Mesothelial cell of epicardium (in vitro differentiated cells): ENCODE measurements around the gene SLC25A11. TPM values are rescaled to one million over a fixed set of nuclear protein-coding genes. Genes with fewer than 3 reads are reported as not detected.

Experiments used
- DNase-seq, 2 experiments: peaks; one replicate each; pipeline ENCODE4 v3.0.0; 2021; ENCODE audit warnings: low spot score in 2 of 2; ENCODE audit not compliant: unreplicated experiment in 2 of 2
- H3K27ac Mint-ChIP-seq: 2 replicates; pipeline ENCODE4 v1.8.0; 2021; ENCODE audit warnings: mixed read lengths
- H3K27me3 Mint-ChIP-seq: 2 replicates; pipeline ENCODE4 v1.8.0; 2021; ENCODE audit warnings: low read depth, mixed read lengths
- H3K36me3 Mint-ChIP-seq: 2 replicates; pipeline ENCODE4 v1.8.0; 2021; ENCODE audit warnings: mixed read lengths
- H3K4me1 Mint-ChIP-seq: 2 replicates; pipeline ENCODE4 v1.8.0; 2021; ENCODE audit warnings: mixed read lengths
- H3K4me3 Mint-ChIP-seq: 2 replicates; pipeline ENCODE4 v1.8.0; 2021; ENCODE audit warnings: mild to moderate bottlenecking, moderate library complexity, mixed read lengths
- H3K9me3 Mint-ChIP-seq: 2 replicates; pipeline ENCODE4 v1.8.0; 2021; ENCODE audit warnings: mixed read lengths
- total RNA-seq: library from RNA; stranded (reverse); gene quantifications from 3 replicates; pipeline ENCODE4 v1.2.1, GENCODE V29; 2021
- TF ChIP-seq, protein P1 (sequence below): fragments of 200-600 bp; sonication (generic); IDR thresholded peaks from one replicate; pipeline ENCODE4 v1.5.0; 2021; ENCODE audit warnings: antibody characterized with exemption; ENCODE audit not compliant: unreplicated experiment

SLC25A11 gene
- total RNA-seq, 1 donor from 2014 or later, result 53.9 TPM

DNA sequence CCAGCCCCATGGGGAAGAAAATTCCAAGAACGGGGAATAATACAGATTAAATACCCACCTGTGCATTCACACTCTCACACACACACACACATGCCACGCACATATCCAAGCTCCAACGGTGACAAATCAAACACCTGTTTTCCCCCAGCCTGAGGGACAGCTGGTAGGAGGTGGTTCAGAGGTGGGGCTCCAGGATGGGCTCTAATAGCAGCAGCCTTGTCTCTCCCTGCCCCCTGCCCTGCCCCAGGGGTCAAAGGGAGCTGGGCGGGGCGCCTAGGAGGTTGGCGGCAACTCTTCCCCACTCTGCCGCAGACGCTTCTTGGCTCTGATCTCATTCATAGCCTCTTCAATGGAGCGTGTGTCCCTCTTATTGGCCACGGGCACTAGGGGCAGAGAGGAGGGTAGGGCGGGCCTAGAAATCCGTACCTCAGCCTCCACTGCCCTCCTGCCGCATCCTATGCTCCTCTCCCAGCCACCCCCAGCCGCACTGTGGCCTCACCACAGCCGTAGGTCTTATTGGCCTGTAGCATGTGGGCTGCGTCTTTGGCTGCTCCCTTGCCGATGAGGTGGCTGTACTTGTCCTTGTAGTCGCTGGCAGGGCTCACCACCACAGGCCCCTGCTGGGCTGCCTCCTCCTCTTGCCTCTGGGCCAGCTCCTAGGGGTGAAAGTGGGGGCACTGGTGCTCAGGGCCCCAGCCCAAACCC is 19.6 kb upstream of the SLC25A11 start:
- H3K36me3 Mint-ChIP-seq, result peaks cover 23% of the 10 kb centered on the region
- TF ChIP-seq, protein P1, sequence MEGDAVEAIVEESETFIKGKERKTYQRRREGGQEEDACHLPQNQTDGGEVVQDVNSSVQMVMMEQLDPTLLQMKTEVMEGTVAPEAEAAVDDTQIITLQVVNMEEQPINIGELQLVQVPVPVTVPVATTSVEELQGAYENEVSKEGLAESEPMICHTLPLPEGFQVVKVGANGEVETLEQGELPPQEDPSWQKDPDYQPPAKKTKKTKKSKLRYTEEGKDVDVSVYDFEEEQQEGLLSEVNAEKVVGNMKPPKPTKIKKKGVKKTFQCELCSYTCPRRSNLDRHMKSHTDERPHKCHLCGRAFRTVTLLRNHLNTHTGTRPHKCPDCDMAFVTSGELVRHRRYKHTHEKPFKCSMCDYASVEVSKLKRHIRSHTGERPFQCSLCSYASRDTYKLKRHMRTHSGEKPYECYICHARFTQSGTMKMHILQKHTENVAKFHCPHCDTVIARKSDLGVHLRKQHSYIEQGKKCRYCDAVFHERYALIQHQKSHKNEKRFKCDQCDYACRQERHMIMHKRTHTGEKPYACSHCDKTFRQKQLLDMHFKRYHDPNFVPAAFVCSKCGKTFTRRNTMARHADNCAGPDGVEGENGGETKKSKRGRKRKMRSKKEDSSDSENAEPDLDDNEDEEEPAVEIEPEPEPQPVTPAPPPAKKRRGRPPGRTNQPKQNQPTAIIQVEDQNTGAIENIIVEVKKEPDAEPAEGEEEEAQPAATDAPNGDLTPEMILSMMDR, result no peak
- no peak overlapping the region for H3K27ac Mint-ChIP-seq
- no peaks in the 10 kb centered on the region for H3K9me3 Mint-ChIP-seq
- no peak overlapping the region for H3K4me3 Mint-ChIP-seq
- no peaks in the 10 kb centered on the region for H3K27me3 Mint-ChIP-seq
- DNase-seq, result no peak
- no peaks in the 10 kb centered on the region for H3K4me1 Mint-ChIP-seq

DNA sequence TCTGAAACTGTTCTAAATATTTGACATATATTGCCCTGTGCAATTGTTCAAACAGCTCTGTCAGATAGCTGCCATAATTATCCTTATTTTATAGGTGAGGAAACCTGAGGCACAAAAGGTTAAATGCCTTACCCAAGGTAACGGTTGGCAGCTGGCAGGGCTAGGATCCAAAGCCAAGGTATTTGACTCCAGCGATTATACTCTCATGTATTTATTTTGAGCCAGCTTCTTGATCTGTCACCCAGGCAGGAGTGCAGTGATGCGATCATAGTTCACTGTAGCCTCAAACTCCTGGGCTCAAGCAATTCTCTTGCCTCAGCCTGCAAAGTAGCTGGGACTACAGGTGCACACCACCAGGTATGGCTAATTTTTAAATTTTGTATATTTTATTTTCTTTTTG is 18.3 kb upstream of the SLC25A11 start:
- DNase-seq, result no peak
- H3K9me3 Mint-ChIP-seq, result no peaks in the 10 kb centered on the region
- H3K4me1 Mint-ChIP-seq, result no peaks in the 10 kb centered on the region
- H3K4me3 Mint-ChIP-seq, result no peak overlapping the region
- no peaks in the 10 kb centered on the region for H3K27me3 Mint-ChIP-seq
- TF ChIP-seq, protein P1, result no peak
- H3K27ac Mint-ChIP-seq, result no peak overlapping the region
- H3K36me3 Mint-ChIP-seq, result peaks cover 21% of the 10 kb centered on the region

DNA sequence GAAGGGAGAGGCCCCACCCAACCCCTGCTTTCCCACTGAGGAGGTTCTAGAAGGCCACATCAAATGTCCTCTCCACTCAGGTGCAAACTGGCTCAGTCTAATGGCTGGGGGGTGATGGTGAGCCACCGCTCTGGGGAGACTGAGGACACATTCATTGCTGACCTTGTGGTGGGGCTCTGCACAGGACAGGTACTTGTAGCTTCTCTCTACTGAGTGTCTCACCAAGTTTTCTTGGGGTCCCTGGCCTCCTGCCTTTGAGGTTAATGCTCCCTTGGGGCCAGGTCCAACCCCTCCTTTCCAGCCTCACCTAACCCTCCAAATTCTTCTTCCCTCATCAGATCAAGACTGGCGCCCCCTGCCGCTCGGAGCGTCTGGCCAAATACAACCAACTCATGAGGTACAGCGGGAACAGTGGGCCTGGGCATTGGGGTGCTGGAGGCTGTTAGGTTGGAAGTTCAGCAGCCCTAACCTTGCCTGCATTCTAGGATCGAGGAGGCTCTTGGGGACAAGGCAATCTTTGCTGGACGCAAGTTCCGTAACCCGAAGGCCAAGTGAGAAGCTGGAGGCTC is 16.7 kb upstream of the SLC25A11 start:
- no peaks in the 10 kb centered on the region for H3K27me3 Mint-ChIP-seq
- H3K4me1 Mint-ChIP-seq, result peaks cover 3% of the 10 kb centered on the region
- no peak for DNase-seq
- H3K9me3 Mint-ChIP-seq, result no peaks in the 10 kb centered on the region
- H3K27ac Mint-ChIP-seq, result no peak overlapping the region
- peaks cover 19% of the 10 kb centered on the region for H3K36me3 Mint-ChIP-seq
- TF ChIP-seq, protein P1, result peak; percentile 21
- H3K4me3 Mint-ChIP-seq, result no peak overlapping the region

DNA sequence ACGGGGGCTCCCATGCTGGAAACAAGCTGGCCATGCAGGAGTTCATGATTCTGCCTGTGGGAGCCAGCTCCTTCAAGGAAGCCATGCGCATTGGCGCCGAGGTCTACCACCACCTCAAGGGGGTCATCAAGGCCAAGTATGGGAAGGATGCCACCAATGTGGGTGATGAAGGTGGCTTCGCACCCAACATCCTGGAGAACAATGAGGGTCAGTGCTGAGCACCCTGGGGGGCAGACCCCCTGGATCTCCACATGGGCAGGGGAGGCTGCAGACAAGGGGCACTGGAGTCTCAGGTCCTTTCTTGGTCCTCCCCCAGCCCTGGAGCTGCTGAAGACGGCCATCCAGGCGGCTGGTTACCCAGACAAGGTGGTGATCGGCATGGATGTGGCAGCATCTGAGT is 15.2 kb upstream of the SLC25A11 start:
- no peaks in the 10 kb centered on the region for H3K9me3 Mint-ChIP-seq
- H3K4me3 Mint-ChIP-seq, result no peak overlapping the region

DNA sequence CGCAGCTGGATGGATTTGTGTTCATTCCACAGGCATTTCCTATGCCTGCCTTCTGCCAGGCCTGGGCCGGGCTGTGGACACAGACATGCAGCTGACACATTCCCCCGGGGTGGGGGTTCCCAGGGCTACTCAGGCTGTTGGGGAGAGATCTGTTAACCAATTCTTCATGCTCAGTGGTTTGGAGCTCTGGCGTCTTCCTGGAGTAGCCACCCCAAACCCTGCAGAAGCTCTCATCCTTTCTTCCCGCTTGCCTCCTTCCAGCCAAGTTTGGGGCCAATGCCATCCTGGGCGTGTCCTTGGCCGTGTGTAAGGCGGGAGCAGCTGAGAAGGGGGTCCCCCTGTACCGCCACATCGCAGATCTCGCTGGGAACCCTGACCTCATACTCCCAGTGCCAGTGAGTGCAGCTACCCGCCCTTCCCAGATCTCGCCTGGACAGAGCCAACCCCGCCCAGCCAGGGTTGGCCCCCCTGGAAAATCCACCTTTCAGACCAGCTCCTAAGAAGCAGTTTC is 13.7 kb upstream of the SLC25A11 start:
- no peak overlapping the region for H3K4me3 Mint-ChIP-seq
- TF ChIP-seq, protein P1, result no peak
- H3K9me3 Mint-ChIP-seq, result no peaks in the 10 kb centered on the region
- DNase-seq, result no peak
- H3K27ac Mint-ChIP-seq, result no peak overlapping the region
- H3K27me3 Mint-ChIP-seq, result no peaks in the 10 kb centered on the region
- H3K36me3 Mint-ChIP-seq, result no peaks in the 10 kb centered on the region
- peaks cover 19% of the 10 kb centered on the region for H3K4me1 Mint-ChIP-seq

More for the DNA sequence above, 15.2 kb upstream of the SLC25A11 start:
- Mint-ChIP-seq H3K27me3 (no peaks in the 10 kb centered on the region), H3K27ac (no peak overlapping the region), H3K36me3 (peaks cover 11% of the 10 kb centered on the region), H3K4me1 (peaks cover 18% of the 10 kb centered on the region)
- TF ChIP-seq, protein P1, result no peak
- DNase-seq, result no peak
